ENCODE measurements around the gene SRP19. TPM values are rescaled to one million over a fixed set of nuclear protein-coding genes. Genes with fewer than 3 reads are reported as not detected.

SRP19 gene
- total and polyA plus RNA-seq, 2 experiments from 2014 or later = 104 to 406 TPM

- H3K27me3 ChIP-seq (ENCODE audit: insufficient read depth) = no peaks in the 10 kb centered on the region
- H3K36me3 Mint-ChIP-seq (ENCODE audit: low read depth) = peaks cover 30% of the 10 kb centered on the region
- no peak overlapping the region for H2AFZ ChIP-seq
- H3F3A ChIP-seq (replicated peaks; ENCODE audit: low read depth) = no peaks in the 10 kb centered on the region
- H3K27me3 Mint-ChIP-seq (ENCODE audit: insufficient read depth, low read depth, poor library complexity) = no peaks in the 10 kb centered on the region
- no peak for DNase-seq (ENCODE audit: low spot score)
- H3K4me1 ChIP-seq (ENCODE audit: insufficient read depth) = no peaks in the 10 kb centered on the region
- H3K9me3 Mint-ChIP-seq = no peaks in the 10 kb centered on the region
- no peaks in the 10 kb centered on the region for H3K36me3 ChIP-seq (ENCODE audit: insufficient read depth)
- H3K4me3 Mint-ChIP-seq = no peak overlapping the region
- H3K27ac ChIP-seq (ENCODE audit: low read depth) = no peak overlapping the region
- no peak overlapping the region for H3K27ac Mint-ChIP-seq
- no peak for TF ChIP-seq EZH2 (IDR thresholded peaks at IDR 0.05; ENCODE audit: low read depth, unreplicated experiment)
- no peak for TF ChIP-seq ZNF462 (CRISPR knock-in tag; IDR thresholded peaks at IDR 0.05)
- no peak for TF ChIP-seq STAT1 (IDR thresholded peaks at IDR 0.05; ENCODE audit: unreplicated experiment)
- TF ChIP-seq REST (IDR thresholded peaks at IDR 0.05; ENCODE audit: unreplicated experiment) = no peak
- no peak for TF ChIP-seq NANOG (IDR thresholded peaks at IDR 0.05; ENCODE audit: borderline replicate concordance)
- no peak for TF ChIP-seq ZNF331 (CRISPR knock-in tag; IDR thresholded peaks at IDR 0.05; ENCODE audit: low read depth)
- no peak for TF ChIP-seq ZNF114 (CRISPR knock-in tag; IDR thresholded peaks at IDR 0.05)
- no peak for TF ChIP-seq CTCF (conservative IDR thresholded peaks at IDR 0.05; ENCODE audit: low read depth in 2 of 2)
- no peak for TF ChIP-seq CREB1 (CRISPR knock-in tag; IDR thresholded peaks at IDR 0.05; ENCODE audit: low read depth)
- no peak for TF ChIP-seq ETS1 (IDR thresholded peaks at IDR 0.05)
- TF ChIP-seq EZH2phosphoT487 (IDR thresholded peaks at IDR 0.05; ENCODE audit: unreplicated experiment) = no peak
- no peak for TF ChIP-seq POLR2AphosphoS5 (IDR thresholded peaks at IDR 0.05; ENCODE audit: low read depth)
- TF ChIP-seq JUNB (IDR thresholded peaks at IDR 0.05; ENCODE audit: unreplicated experiment) = no peak
- H3K79me2 ChIP-seq (replicated peaks; ENCODE audit: insufficient read depth) = no peaks in the 10 kb centered on the region
- ATAC-seq = no peak
- H3K4me2 ChIP-seq = no peak overlapping the region
- H3K4me3 ChIP-seq = no peak overlapping the region
- peaks cover 14% of the 10 kb centered on the region; the same call in 1 of the 2 replicates for H4K20me1 ChIP-seq (replicated peaks; ENCODE audit: insufficient read depth)
- H3K9me2 ChIP-seq (ENCODE audit: insufficient read depth) = no peaks in the 10 kb centered on the region
- no peaks in the 10 kb centered on the region for H3K4me1 Mint-ChIP-seq
Measured at GRCh38 chr5:112886975-112887374, 25.9 kb downstream of the SRP19 start.

All from GM23338 (cell line).